GM19238 (cell line): ENCODE measurements around the gene PEPD.

Experiments
- DNase-seq: peaks from one replicate; pipeline ENCODE4 v3.0.0; 2011; ENCODE audit warnings: low spot score; ENCODE audit not compliant: insufficient read length

Gene PEPD

DNA sequence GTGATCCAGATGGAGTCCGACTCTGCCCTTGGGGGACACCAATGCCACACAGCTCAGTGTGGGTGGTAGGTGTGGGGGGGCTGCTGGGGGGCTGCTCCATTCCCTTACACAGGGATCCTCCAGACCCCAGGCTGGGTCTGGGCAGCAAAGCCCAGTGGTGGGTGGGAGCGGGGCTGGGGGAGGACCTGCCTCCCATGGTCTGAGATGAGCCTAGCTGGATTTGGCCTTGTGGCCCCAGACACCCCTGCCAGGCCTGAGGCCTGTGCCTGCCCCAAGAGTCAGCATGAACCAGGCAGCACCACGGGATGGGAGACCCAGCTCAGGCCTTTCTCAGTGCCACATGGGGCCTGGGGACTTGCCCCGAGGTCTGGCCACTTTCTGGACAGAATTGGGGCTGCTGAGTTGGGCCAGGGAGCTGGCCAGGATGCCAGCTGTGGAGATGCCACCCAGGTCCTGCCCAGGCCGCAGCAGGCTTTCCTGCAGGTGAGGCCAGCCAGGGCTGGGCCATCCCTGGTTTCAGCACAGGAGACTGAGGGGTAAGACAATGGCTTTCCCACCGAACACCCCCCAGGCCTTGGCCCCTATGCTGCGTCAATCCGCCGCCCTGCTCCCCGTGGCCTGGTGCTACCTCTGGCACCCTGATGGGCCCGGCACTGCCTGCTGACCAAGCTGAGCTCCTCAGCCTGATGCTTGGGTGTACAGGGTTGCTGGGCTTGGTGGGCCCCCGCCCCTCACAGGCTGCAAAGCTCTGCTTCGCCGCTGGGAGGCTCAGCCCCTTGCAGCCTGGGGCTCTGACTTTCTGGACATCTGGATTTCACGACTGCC, 123.8 kb downstream of the PEPD start:
- no peak for DNase-seq

DNA sequence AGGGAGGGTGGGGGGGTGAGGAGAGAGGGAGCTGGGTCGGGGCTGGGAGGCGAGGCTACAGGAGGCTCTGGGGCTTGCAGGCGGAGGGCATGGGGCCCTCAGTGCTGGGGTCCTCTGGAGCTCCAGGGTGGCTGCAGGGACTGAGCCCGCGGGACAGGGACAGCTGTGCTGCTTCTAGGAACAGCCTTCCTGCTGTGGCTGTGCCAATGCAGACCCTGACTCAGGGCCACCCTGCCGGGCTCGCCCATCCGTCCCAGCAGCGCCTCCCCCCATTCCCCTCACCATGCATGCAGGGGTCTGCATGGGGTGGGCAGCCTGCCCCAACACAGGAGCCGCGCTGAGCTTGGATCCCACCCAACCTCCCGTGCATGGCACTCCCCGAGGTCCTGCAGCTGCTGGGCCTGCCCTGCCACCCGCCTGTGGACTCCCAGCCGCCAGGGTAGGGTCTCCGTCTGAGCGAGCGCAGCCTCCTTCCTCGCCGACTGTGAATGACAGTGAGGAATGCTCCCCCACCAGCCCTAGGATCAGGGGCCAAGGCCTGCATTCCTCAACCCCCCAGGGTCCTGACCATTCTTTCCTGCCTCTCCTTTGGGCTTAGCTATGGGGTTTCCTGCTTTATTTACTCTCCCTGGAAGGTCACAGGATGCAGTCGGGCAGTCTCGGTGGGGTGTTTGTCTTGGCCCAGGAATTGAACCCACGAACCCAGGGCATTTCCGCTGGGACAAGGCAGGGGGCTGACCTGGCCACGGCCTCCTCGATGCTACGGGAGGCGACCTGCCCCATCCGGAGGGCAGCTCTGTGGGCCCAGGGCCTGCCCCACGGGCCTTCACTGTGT, 124.7 kb downstream of the PEPD start:
- DNase-seq, result no peak

DNA sequence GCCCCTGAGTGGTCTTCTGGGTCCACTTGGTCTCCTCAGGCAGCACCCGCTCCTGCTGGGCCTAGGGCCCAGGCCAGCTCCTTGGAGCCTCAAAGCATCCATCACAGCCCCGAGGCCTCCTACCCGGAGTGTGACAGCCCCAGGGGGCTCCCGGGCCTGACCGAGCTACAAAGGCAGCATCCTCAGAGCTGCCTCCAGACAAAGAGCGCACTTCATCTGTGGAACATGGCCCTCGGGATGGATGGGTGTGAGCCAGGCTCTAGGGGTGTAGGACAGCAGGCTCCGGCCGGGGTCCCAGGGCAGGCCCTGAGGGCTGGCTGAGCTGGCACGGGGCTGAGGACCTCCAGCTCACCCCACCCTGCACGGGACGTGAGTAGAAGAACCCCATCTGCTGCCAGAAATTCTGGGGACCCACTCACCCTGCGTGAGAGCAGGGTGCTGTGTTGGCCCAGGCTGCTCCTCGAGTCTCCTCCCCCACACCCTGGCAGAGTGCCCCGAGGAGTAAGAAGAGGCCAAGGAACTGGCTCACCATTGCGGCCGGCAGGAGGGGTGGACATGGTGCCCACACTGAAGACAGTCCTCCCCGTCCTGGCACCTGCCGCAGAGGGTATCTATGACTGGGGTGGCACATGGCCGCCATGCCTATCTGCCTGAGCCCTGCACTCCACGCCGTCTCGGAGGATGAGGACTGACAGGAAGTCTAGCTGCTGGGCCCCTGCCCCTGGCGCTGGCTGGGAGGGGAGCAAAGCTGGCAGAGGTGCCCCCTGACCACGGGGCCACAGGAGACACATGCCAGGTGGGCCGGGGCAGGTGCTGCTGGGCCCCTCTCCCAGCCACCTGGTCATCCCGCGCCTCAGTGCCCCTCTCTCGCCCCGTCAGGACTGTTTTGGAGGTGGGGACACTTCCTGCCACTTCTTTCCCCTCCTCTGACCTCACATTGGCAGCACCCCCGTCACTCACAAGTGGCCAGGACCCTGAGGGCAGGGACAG, 125.7 kb downstream of the PEPD start:
- DNase-seq, result no peak

DNA sequence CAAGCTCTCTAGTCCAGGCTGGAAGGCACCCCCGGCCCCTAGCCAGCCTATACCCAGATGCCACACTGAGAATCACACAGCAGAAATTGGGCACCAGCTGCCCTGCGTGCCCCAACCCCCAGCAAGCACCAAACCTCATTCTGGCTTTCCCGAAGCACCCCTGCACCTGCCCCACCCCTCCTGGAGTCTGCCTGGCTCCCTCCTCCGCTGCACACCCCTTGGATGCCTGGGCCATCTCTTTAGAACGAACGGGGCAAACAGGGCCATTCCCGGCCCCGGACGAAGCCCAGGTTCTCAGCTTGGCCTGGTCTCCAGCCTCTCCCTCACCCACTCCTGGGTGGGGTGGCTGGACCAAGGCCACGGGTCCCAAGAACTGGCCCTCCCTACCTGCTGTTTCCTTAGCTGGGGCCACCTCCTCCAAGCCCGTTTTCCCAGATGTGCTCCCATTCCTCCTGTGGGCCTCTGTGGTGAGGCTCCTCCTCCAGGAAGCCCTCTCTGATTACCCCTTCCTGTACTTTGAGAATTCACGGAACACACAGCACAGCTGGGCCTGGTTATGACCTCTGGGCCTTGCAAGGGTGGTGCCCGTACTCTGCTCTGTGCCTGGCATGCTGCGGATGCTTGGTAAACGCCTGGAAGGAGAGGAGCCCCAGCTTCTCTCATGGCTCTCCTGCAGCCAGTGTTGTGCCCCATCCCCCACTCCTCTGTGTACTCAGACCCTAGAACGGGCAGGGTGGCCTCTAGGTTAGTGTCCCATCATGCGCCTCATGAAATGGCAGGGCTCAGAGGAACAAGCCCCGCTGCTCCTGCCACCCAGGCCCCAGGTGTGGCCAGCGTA, 126.6 kb downstream of the PEPD start:
- no peak for DNase-seq

DNA sequence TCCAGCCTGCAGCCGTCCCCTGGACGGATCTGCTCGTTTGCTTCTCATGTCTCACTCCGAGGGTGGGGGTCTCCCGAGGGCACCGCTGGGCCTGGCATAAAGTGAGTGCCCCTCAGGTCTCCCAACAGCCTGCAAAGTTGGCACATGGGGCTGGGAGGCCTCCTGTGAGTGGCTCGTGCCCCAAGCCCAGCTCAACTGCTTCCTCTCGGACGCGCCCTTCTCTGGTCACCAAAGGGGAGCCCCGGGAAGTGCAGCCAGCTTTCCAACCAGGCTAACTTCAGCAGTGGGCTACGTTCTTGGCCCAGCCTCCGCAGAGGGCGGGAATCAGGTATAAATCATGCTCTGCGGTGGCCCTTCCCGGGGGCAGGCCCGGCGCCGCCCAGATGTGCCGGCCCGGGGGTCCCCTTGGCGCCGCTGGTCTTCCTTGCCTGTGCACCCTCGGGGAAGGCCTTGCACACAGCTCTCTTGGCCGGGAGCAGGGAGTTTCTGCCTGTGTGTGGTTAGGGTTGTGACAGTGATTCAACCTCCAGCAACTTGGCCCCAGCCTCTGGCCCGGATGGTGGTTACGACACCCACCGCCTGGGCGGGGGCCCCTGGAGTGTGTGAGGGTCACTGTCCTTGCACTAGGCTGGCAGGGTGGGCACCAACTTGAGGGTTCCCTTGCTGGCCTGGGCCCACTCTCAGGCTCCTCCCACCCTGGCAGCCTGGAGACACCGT, 127.4 kb downstream of the PEPD start:
- DNase-seq, result no peak

DNA sequence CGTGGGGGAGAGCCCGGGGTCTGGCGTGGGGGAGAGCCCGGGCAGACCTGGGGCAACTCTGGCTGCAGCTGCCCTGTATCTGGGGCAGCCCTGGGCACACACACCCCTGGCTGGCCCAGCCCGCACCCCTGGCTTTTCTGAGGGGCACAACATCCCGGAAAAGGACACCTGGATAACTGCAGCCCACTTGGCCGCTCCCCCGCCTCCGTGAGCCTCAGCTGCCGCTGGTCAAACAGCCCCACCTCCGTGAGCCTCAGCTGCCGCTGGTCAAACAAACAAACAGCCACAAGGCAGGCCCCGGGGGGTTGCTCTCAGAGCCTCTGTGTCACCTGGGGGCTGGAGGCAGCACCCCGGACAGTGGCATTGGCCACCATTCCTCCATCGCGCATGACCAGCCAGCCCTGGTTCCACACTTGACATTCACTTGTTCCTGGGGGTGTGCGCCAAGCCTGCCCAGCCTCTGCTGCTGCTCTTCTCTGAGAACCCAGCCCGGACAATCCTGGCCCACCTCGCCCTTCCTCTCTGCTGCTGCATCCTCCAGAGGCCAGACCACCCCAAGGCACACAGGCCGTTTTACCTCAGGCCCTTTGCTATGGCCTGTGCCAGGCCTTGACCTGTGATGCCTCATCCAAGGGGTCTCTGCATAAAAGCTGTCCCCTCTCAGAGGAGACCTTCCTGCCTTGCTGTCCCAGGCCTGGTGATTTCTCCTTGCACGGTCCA, 128.1 kb downstream of the PEPD start:
- no peak for DNase-seq

DNA sequence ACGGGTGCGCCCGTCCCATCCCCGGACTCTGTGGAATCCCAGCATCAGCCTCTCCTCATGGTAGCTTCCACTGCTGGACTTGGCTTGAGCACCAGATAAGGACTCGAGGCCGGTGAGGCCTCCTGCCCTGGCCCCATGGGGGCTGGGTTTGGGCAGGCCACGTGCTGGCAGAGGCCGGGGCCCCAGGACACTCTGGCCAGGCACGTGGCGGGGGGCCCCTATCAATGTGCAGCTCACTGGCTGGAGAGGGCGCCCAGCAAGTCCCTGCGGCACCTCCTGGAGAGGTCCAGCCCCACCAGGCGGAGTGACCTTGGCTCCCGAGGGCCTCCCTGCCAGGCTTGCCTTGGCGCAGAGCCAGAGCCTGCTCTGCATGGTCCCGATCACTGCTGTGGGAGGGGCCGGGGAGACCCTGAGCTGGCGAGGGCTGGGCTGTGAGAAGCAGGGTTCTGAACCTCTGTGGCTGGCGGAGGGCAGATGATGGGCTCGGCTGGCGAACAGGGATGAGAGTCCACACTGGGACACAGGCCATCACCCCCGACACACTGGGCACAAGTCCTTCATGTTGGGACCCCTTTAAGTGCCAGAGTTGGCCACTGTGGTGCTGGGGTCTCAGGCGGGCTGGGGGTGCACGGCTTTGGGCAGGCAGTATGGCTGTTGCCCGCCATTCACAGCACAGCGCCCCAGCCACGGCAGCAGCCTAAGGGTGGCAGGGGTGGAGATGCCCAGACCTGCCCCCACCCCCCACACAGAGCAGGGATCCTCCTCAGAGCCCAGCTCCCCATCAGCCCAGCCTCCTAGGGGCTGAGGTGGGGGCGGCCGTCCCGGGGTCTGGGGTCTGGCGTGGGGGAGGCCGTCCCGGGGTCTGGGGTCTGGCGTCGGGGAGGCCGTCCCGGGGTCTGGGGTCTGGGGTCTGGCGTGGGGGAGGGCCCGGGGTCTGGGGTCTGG, 129.0 kb downstream of the PEPD start:
- no peak for DNase-seq

DNA sequence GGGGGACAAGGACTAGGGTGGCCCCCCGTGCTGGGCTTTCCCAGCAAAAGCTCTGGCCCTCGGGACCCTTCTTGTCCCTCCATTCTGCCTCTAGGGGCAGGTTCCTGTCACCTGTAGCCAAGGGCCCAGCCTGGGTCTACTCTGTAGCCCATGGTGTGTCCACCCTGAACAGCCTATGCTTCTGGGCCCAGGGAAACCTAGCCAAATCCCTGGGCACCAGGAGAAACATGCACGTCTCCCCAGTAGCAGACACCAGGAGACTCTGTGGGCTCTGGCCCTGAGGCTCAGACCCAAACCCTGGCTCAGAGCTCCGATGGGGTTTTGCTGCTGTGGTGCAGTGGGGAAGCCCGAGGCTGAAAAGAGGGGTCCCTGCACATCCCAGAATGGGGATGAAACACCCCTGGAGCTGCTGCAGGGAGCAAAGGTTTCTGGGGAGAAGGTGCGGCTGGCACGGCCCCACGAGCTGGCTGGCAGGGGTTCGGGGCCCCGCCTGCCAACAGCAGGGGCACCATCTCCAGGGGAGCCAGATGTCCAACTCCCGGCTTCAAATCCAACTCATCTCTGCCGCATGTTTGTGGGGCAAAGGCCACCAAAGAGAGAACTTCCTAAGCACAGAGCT, 129.9 kb downstream of the PEPD start:
- DNase-seq, result no peak

DNA sequence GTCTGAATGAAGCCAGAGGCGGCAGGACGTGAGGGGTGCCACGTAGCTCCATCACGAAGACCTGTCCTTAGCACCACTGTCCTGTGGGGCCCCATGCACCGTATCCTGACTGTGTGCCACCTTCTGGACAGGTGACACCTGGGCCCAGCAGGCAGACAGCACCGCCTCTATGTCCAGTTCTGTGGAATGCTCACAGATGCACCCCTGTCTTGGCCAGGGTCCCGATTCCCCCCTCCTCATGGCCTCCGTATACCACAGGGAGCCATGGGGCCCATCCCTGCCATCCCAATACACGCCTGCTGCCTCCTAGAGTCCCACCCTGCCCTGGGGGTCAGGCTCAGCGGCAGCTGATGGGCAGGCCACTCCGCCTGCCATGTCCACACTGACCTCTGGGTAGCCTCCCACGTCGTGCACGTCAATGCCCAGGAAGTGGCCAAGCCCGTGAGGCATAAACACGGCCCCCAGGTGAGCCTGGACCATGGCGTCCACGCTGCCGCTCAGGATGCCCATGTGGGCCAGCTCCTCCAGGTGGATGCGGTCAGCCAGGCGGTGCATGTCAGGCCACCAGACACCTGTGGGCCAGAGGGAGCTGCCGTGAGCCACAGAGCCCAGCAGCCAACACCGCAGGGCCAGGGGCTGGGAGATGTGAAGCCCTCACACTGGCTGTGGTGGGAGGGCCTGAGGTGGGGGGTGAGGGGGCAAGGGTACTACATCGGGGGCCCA, 130.5 kb downstream of the PEPD start:
- DNase-seq, result no peak

DNA sequence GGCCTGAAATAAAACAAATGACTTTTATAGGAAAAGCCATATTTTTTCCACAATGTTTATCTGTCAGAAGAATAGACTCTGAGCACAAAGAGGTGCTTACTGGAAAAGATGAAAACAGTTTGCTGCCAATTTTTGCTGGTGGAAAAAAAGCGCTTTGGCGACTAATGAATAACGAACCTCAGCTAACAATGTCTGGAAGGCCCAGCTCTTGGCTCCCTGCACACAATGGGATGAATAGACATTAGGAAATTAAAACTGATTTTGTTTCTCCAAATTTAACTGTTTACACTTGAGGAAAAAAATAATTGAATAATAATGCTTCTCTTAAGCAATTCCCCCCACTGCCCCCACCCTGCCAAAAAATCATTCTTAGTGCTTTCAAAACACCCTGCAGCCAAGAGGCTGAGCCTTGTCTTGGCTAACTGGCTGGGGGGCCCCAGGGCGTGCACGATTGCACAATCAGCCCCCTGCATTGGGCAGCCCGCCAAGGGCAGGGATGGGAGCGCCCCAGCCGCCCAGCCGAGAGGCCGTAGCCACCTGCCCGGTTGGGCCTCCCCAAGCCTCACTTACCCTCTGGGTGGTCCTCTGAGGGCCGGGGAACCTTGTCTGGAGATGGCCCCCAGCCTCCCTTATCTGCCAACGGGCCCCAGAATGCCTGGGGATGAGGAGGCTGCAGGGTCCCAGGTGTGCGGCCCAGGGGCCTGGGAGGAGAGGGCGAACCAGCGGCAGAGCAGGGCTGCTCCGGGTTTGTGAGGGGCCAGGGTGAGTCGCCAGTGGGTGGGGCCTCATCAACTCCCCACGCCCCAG, 131.3 kb downstream of the PEPD start:
- DNase-seq, result no peak

DNA sequence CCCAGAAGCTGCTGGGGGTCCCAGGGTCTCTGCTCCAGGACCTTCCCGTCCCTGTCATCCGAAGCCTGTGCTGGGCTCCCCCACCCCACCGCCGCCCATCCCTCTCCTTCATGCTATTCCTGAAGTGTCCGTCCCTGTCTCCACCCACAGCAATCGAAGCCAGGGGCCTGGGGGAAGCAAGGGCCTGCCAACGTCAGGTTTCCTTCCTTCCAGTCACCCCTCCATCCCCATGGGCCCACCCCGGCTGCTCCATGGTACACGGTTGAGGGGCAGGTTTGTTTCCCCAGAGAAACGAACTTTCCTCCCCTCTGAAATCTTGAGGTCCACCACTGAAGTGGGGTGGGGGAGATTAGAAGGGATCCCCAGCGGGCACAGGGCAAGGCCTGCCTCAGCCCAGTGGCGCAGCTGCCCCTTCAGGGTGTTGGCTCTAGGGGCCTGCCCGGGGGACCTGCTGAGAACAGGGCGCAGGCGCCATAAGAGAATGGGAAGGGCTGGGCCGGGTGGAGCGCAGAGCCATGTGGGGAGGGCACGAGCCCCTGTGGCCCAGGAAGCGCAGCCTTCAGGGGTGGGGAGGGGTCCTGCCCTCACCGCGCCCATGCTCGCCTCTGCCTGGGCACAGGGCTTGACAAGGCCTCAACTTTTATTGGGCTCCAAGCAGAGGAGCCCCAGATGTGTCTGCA, 132.0 kb downstream of the PEPD start:
- DNase-seq, result no peak

DNA sequence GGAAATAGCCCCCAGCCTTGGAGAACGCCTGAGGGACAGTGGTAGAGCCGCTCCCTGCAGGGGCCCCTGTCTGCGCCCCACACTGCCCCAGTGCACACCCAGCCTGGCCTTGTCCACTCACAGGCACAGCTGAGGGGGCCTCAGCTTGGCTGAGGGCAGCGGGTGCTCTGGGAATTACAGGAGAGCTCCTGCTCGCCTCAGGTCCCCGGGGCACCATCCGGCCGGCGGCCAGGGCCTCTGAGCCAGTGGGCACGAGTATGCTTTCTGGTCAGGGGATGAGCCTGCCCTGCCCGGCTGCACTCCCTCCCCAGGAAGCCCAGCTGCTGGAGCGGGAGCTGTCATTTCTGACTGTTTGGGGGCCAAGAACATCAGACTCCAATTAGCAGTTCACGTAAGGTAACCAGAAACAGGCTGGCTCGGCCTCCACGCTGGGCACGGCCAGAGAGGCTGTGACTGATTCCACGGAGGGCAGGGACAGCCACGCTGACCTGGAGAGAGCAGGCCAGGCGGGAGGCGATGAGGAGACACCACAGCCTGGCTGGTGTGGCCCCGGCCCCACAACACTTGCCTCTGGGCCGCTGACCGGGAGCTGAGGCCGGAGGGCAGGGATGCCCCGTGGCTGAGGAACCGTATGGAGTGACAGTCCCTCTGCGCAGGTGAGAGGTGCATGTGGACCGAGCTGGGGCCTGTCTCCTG, 132.7 kb downstream of the PEPD start:
- no peak for DNase-seq

DNA sequence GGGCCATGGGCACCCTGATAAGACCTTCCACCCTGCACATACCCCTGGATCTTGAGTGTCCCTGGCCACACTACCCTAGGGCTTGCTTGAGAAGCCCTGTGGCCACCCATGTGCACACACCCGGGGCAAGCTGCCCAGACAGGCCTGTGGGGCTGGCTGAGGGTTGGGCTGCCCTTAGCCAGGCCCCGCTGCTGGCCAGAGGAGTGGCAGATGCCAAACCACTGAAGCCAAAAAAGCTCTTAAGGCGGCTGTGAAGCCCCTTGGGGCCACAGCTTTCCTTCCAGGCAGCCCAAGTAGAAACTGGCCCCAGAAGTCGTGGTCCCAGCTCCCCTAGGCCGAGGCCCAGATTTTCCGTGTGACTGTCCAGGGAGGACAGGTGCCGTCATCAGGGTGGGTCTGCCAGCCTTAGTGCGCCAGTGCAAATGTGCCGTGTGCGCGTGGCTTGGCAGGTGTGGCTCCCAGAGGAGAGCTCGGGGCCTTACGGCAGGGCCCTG, 133.3 kb downstream of the PEPD start:
- DNase-seq, result no peak

DNA sequence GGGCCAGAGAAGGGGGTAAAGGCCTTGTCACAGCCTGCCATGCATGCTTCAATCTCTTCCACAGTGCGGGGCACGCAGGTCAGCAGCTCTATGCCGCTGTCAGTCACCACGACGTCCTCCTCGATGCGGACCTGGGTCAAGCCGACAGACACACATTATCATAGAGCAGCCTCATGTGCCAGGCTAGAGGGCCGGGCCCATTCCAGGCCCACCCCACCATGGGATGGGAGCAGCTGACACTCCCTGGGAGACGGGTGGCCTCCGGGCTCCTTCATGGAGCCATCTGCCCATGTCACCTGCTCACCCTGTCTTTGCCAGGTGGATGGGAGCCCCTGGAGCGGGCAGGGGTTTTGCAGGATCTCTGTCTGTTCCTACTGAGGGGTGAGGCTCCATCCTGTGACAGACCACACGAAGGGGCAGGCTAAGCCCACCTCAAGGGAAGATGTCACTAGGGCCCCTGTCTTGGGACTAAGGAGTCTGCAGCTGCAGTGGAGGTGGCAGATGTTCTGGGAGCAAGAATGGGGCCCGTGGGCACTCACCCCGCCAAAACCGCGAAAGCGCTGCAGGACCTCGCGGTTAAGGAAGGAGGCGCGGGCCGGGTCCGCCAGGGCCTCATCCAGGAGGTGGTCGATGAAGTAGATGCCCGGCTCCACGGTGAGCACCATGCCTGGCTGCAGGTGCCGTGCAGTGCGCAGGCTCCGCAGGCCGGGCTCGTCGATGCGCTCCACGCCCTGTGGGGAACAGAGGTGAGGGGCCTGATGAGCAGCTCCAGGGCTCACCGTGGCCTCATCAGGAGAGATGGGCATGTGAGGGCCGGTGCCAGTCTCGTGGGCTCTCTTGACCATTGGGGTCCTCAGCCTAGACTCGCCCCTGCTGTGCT, 134.0 kb downstream of the PEPD start:
- DNase-seq, result no peak
